Measurements from ENCODE around the gene HTR1D.

Gene HTR1D

DNA sequence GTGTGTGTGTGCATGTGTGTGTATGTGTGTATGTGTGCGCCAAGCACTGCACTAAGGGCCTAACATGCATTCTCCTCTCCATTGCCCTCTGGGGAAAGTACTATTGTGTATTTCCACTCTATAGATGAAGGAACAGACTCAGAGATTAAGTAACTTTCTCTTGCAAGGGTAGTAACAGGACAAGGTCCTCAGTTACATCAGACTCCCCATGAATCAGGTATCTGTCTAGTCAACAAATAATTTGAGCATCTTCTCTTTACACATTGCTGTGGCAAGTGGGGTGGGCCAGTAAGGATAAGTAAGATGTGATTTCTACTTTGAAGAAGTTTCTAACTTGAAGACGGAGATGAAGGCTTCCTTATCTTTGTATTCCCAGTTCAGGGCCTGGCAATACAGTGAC, 5.0 kb upstream of the HTR1D start:
- Histone ChIP-seq H3K4me3 (replicated peaks; ENCODE audit: insufficient read depth, low read length) (no peak overlapping the region), H3K27me3 (ENCODE audit: insufficient read depth, poor library complexity, severe bottlenecking) (peaks cover 30% of the 10 kb centered on the region), H3K27ac (replicated peaks) (no peak overlapping the region)
- TF ChIP-seq, protein P1, sequence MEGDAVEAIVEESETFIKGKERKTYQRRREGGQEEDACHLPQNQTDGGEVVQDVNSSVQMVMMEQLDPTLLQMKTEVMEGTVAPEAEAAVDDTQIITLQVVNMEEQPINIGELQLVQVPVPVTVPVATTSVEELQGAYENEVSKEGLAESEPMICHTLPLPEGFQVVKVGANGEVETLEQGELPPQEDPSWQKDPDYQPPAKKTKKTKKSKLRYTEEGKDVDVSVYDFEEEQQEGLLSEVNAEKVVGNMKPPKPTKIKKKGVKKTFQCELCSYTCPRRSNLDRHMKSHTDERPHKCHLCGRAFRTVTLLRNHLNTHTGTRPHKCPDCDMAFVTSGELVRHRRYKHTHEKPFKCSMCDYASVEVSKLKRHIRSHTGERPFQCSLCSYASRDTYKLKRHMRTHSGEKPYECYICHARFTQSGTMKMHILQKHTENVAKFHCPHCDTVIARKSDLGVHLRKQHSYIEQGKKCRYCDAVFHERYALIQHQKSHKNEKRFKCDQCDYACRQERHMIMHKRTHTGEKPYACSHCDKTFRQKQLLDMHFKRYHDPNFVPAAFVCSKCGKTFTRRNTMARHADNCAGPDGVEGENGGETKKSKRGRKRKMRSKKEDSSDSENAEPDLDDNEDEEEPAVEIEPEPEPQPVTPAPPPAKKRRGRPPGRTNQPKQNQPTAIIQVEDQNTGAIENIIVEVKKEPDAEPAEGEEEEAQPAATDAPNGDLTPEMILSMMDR (IDR thresholded peaks at IDR 0.05; ENCODE audit: insufficient read depth, low read length): no peak
- TF ChIP-seq SPI1 (IDR thresholded peaks at IDR 0.05; ENCODE audit: borderline replicate concordance, low read depth) (no peak), GABPA (IDR thresholded peaks at IDR 0.05; ENCODE audit: low read depth) (no peak), POLR2AphosphoS5 (IDR thresholded peaks at IDR 0.05; ENCODE audit: low read depth) (no peak)
- TF ChIP-seq, protein P2, sequence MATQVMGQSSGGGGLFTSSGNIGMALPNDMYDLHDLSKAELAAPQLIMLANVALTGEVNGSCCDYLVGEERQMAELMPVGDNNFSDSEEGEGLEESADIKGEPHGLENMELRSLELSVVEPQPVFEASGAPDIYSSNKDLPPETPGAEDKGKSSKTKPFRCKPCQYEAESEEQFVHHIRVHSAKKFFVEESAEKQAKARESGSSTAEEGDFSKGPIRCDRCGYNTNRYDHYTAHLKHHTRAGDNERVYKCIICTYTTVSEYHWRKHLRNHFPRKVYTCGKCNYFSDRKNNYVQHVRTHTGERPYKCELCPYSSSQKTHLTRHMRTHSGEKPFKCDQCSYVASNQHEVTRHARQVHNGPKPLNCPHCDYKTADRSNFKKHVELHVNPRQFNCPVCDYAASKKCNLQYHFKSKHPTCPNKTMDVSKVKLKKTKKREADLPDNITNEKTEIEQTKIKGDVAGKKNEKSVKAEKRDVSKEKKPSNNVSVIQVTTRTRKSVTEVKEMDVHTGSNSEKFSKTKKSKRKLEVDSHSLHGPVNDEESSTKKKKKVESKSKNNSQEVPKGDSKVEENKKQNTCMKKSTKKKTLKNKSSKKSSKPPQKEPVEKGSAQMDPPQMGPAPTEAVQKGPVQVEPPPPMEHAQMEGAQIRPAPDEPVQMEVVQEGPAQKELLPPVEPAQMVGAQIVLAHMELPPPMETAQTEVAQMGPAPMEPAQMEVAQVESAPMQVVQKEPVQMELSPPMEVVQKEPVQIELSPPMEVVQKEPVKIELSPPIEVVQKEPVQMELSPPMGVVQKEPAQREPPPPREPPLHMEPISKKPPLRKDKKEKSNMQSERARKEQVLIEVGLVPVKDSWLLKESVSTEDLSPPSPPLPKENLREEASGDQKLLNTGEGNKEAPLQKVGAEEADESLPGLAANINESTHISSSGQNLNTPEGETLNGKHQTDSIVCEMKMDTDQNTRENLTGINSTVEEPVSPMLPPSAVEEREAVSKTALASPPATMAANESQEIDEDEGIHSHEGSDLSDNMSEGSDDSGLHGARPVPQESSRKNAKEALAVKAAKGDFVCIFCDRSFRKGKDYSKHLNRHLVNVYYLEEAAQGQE (IDR thresholded peaks at IDR 0.05; ENCODE audit: insufficient replicate concordance, low read depth): no peak
- DNase-seq (ENCODE audit: low read depth in 1 of 2, low spot score in 1 of 2): no peak

DNA sequence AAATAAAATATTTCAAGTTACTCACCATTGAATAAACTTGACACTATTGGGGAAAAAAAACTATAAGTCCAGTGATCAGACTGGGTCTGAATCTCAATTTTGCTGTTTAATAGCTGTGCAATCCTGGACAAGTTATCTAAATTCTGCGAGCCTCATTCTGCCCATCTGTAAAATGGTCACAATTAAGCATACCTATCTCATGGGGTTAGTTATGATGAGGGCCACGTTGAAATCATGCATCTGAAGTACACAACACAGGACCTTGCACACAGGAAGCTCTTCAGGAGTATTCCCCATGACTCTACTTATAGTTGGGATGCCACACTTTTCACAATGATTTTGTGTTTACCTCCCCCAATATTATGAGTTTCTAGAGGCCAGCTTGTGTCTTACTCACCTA, 3.8 kb upstream of the HTR1D start:
- Histone ChIP-seq H3K27ac (replicated peaks) (no peak overlapping the region), H3K27me3 (ENCODE audit: insufficient read depth, poor library complexity, severe bottlenecking) (peaks cover 36% of the 10 kb centered on the region), H3K4me3 (replicated peaks; ENCODE audit: insufficient read depth, low read length) (no peak overlapping the region)
- no peak for DNase-seq (ENCODE audit: low read depth in 1 of 2, low spot score in 1 of 2)
- no peak for TF ChIP-seq POLR2AphosphoS5 (IDR thresholded peaks at IDR 0.05; ENCODE audit: low read depth)
- TF ChIP-seq GABPA (IDR thresholded peaks at IDR 0.05; ENCODE audit: low read depth): no peak
- TF ChIP-seq SPI1 (IDR thresholded peaks at IDR 0.05; ENCODE audit: borderline replicate concordance, low read depth): no peak
- TF ChIP-seq, protein P2 (IDR thresholded peaks at IDR 0.05; ENCODE audit: insufficient replicate concordance, low read depth): no peak
- TF ChIP-seq, protein P1 (IDR thresholded peaks at IDR 0.05; ENCODE audit: insufficient read depth, low read length): no peak

DNA sequence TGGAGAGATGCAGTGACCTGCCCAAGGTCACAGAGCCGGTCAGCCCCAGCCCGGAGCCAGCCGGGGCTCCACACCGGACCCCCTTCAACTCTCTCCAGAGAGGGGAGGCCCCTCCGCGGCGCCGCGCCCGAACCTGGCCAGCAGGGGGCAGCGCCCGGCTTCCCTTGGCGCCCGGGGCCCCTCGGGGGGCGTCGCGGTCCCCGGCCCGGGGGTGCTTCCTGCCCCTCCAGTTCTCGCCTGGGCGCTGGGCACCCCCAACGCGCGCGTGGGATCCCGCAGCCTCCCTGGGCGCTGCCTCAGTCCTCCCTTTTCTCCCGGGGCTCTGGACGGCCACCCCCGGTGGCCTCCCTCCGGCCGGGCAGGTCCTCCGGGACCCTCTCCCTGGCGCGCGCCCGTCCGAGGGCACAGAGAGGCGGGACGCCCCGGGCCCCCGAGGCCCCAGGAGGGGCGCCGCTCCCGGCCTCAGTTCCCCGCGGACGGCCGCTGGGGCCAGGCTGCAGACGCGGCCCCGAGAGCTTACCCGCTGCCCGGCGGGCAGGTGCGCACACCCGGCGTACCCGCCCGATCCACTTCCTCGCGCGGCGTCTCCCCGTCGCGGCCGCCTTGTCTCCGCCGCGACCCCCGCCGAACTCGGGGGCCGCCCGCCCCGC, 406 bp downstream of the HTR1D start:
- H3K4me3 ChIP-seq (replicated peaks; ENCODE audit: insufficient read depth, low read length): 0 out of 2 replicates have a peak overlapping the region, but pooled peaks have one; percentile 5
- no peak for DNase-seq (ENCODE audit: low read depth in 1 of 2, low spot score in 1 of 2)
- TF ChIP-seq GABPA (IDR thresholded peaks at IDR 0.05; ENCODE audit: low read depth): no peak
- TF ChIP-seq SPI1 (IDR thresholded peaks at IDR 0.05; ENCODE audit: borderline replicate concordance, low read depth): no peak
- TF ChIP-seq POLR2AphosphoS5 (IDR thresholded peaks at IDR 0.05; ENCODE audit: low read depth): no peak
- TF ChIP-seq, protein P2 (IDR thresholded peaks at IDR 0.05; ENCODE audit: insufficient replicate concordance, low read depth): no peak
- TF ChIP-seq, protein P1 (IDR thresholded peaks at IDR 0.05; ENCODE audit: insufficient read depth, low read length): no peak

More for the DNA sequence above, 406 bp downstream of the HTR1D start:
- Histone ChIP-seq H3K27me3 (ENCODE audit: insufficient read depth, poor library complexity, severe bottlenecking) (peaks cover 40% of the 10 kb centered on the region), H3K27ac (replicated peaks) (no peak overlapping the region)
